H1 (cell line): Measurements from ENCODE around the gene INPP5F. TPM values are rescaled to one million over a fixed set of nuclear protein-coding genes. Genes with fewer than 3 reads are reported as not detected.

Experiments
- CTCF ChIA-PET: fragments of 300-600 bp; sonication (Branson Sonifier 250); formaldehyde crosslinking; loops from one replicate; lab custom pipeline; 2021; ENCODE audit not compliant: partially characterized antibody; lab: Charles Lee
- POLR2A ChIA-PET: fragments of 300-600 bp; sonication (Branson Sonifier 250); formaldehyde crosslinking; loops from one replicate; lab custom pipeline; 2021; ENCODE audit warnings: inconsistent platforms; ENCODE audit not compliant: partially characterized antibody; lab: Charles Lee
- DNase-seq, 2 experiments: peaks; one replicate each; pipeline versions ENCODE4 v3.0.0 to v3.0.0-alpha.2; 2010 to 2022; ENCODE audit warnings: low spot score in 2 of 2, low read depth in 1 of 2, mixed read lengths in 1 of 2
- FAIRE-seq: peaks from 2 replicates; lab custom pipeline; 2011; peaks lifted over from hg19 to GRCh38; lab: Jason Lieb, UNC
- H2AFZ ChIP-seq: 2 replicates; pipeline ENCODE4 v1.8.1; 2012; ENCODE audit warnings: low read length, inconsistent platforms
- H2AK5ac ChIP-seq: 2 replicates; pipeline ENCODE4 v1.6.1; 2013; ENCODE audit warnings: low read depth, low read length
- H2BK120ac ChIP-seq: replicated peaks from 2 replicates; pipeline ENCODE3; 2013; ENCODE audit warnings: low read depth, low read length, inconsistent platforms
- H2BK12ac ChIP-seq: 2 replicates; pipeline ENCODE4 v1.6.1; 2013; ENCODE audit warnings: low read depth, low read length
- H2BK15ac ChIP-seq: 2 replicates; pipeline ENCODE4 v1.6.1; 2013; ENCODE audit warnings: low read length
- H2BK20ac ChIP-seq: 2 replicates; pipeline ENCODE4 v1.6.1; 2013; ENCODE audit warnings: low read length
- H2BK5ac ChIP-seq: 2 replicates; pipeline ENCODE4 v1.6.1; 2013; ENCODE audit warnings: low read depth, low read length
- H3K14ac ChIP-seq: 2 replicates; pipeline ENCODE4 v1.6.1; 2013; ENCODE audit warnings: inconsistent platforms; ENCODE audit not compliant: insufficient read length
- H3K18ac ChIP-seq: 2 replicates; pipeline ENCODE4 v1.6.1; 2013; ENCODE audit warnings: low read length; ENCODE audit errors: extremely low read depth
- H3K23ac ChIP-seq: 2 replicates; pipeline ENCODE4 v1.6.1; 2013; ENCODE audit warnings: inconsistent platforms; ENCODE audit not compliant: insufficient read length
- H3K23me2 ChIP-seq: 2 replicates; pipeline ENCODE4 v1.6.1; 2013; ENCODE audit warnings: low read depth, low read length
- H3K27ac ChIP-seq: 2 replicates; pipeline ENCODE4 v1.6.1; 2011; ENCODE audit warnings: low read depth, low read length, inconsistent platforms
- H3K27me3 ChIP-seq, 4 experiments: replicated peaks in 1 of 4; 1 replicate in 1 of 4; 2 replicates in 3 of 4; pipeline versions ENCODE4 v1.6.1 to v1.8.1; 2011 to 2013; ENCODE audit warnings: low read length in 3 of 4, mild to moderate bottlenecking in 3 of 4, inconsistent platforms in 2 of 4, mixed read lengths in 2 of 4, moderate library complexity in 1 of 4; ENCODE audit not compliant: control insufficient read depth in 3 of 4, insufficient read depth in 3 of 4; ENCODE audit errors: extremely low read depth in 1 of 4
- H3K36me3 ChIP-seq, 4 experiments: 2 replicates each; pipeline versions ENCODE4 v1.6.1 to v1.8.1; 2011 to 2013; ENCODE audit warnings: mild to moderate bottlenecking in 4 of 4, low read length in 3 of 4, moderate library complexity in 2 of 4, control low read depth in 1 of 4, inconsistent platforms in 1 of 4; ENCODE audit not compliant: insufficient read depth in 4 of 4, control insufficient read depth in 2 of 4
- H3K4ac ChIP-seq: replicated peaks from 2 replicates; pipeline ENCODE3; 2013; ENCODE audit warnings: low read length, low read depth, mixed read lengths, inconsistent platforms; ENCODE audit not compliant: insufficient read length
- H3K4me1 ChIP-seq, 4 experiments: replicated peaks in 1 of 4; 1 replicate in 1 of 4; 2 replicates in 3 of 4; pipeline versions ENCODE4 v1.6.1 to v1.8.1; 2011 to 2013; ENCODE audit warnings: low read length in 3 of 4, inconsistent platforms in 2 of 4, mixed read lengths in 1 of 4; ENCODE audit not compliant: insufficient read depth in 4 of 4, control insufficient read depth in 3 of 4
- H3K4me2 ChIP-seq, 2 experiments: 2 replicates each; pipeline versions ENCODE4 v1.6.1 to v1.8.1; 2011 to 2013; ENCODE audit warnings: low read depth in 2 of 2, low read length in 2 of 2, control low read depth in 1 of 2, inconsistent platforms in 1 of 2, mild to moderate bottlenecking in 1 of 2; ENCODE audit not compliant: insufficient read depth in 1 of 2
- H3K4me3 ChIP-seq, 4 experiments: fragments of 200-600, 300-600 bp in 1 of 4; sonication (generic), shearing (Covaris generic), sonication (Bioruptor Twin) in 1 of 4; 2 replicates each; pipeline versions ENCODE4 v1.5.1 to v1.8.1; 2011 to 2016; ENCODE audit warnings: low read length in 4 of 4, low read depth in 3 of 4, control low read depth in 2 of 4, inconsistent platforms in 2 of 4, mild to moderate bottlenecking in 2 of 4, mixed read lengths in 1 of 4, moderate library complexity in 1 of 4; ENCODE audit not compliant: insufficient read depth in 2 of 4; ENCODE audit errors: extremely low read depth in 1 of 4
- H3K56ac ChIP-seq: replicated peaks from 2 replicates; pipeline ENCODE3; 2013; ENCODE audit warnings: low read depth, mild to moderate bottlenecking, mixed read lengths, low read length, inconsistent platforms; ENCODE audit not compliant: insufficient read length
- H3K79me1 ChIP-seq: 2 replicates; pipeline ENCODE4 v1.6.1; 2013; ENCODE audit warnings: low read depth, low read length, control low read depth
- H3K79me2 ChIP-seq, 2 experiments: 2 replicates each; pipeline versions ENCODE4 v1.6.1 to v1.8.1; 2012 to 2013; ENCODE audit warnings: low read length in 2 of 2, mild to moderate bottlenecking in 2 of 2, inconsistent platforms in 1 of 2; ENCODE audit not compliant: insufficient read depth in 2 of 2, control insufficient read depth in 1 of 2
- H3K9ac ChIP-seq, 4 experiments: replicated peaks in 1 of 4; 1 replicate in 1 of 4; 2 replicates in 3 of 4; pipeline versions ENCODE4 v1.6.1 to v1.8.1; 2011 to 2013; ENCODE audit warnings: low read depth in 3 of 4, low read length in 3 of 4, control low read depth in 2 of 4, mild to moderate bottlenecking in 2 of 4, moderate library complexity in 2 of 4, inconsistent platforms in 1 of 4; ENCODE audit errors: extremely low read depth in 1 of 4
- H3K9me3 ChIP-seq, 2 experiments: 2 replicates each; pipeline versions ENCODE4 v1.6.1 to v1.8.1; 2012 to 2013; ENCODE audit warnings: mild to moderate bottlenecking in 2 of 2, moderate library complexity in 2 of 2, control low read depth in 1 of 2, inconsistent platforms in 1 of 2, low read depth in 1 of 2, low read length in 1 of 2, mixed read lengths in 1 of 2; ENCODE audit not compliant: insufficient read depth in 2 of 2
- H4K20me1 ChIP-seq, 2 experiments: replicated peaks in 1 of 2; 2 replicates each; pipeline versions ENCODE3 to v1.8.1; 2011 to 2013; ENCODE audit warnings: inconsistent platforms in 2 of 2, low read length in 2 of 2, mild to moderate bottlenecking in 1 of 2; ENCODE audit not compliant: insufficient read depth in 2 of 2, control insufficient read depth in 1 of 2
- H4K5ac ChIP-seq: 2 replicates; pipeline ENCODE4 v1.6.1; 2013; ENCODE audit warnings: low read length, low read depth, mixed read lengths, inconsistent platforms; ENCODE audit not compliant: insufficient read length
- H4K8ac ChIP-seq: 2 replicates; pipeline ENCODE4 v1.8.0; 2013; ENCODE audit warnings: mild to moderate bottlenecking, moderate library complexity, low read length, inconsistent platforms; ENCODE audit not compliant: insufficient read depth; ENCODE audit errors: extremely low read depth
- H4K91ac ChIP-seq: replicated peaks from 2 replicates; pipeline ENCODE3; 2013; ENCODE audit warnings: low read length, mixed read lengths, inconsistent platforms; ENCODE audit not compliant: insufficient read length
- ATF3 ChIP-seq: IDR thresholded peaks from 2 replicates; pipeline ENCODE4 v1.6.1; 2011; ENCODE audit warnings: low read depth, mild to moderate bottlenecking, low read length; ENCODE audit not compliant: insufficient read depth
- BCL11A ChIP-seq, 2 experiments: IDR thresholded peaks; one replicate each; pipeline ENCODE4 v1.6.1; 2011; ENCODE audit warnings: low read depth in 2 of 2, low read length in 2 of 2, mild to moderate bottlenecking in 2 of 2
- CHD1 ChIP-seq: IDR thresholded peaks from 2 replicates; pipeline ENCODE4 v1.6.1; 2012; ENCODE audit warnings: low read depth, low read length, improper control_type of control experiment
- EZH2 ChIP-seq: fragments of 200-600 bp; sonication (generic); IDR thresholded peaks from 2 replicates; pipeline ENCODE4 v1.7.1; 2012; ENCODE audit warnings: low read depth, mild to moderate bottlenecking, moderate library complexity, low read length, inconsistent platforms; ENCODE audit not compliant: severe bottlenecking
- KDM4A ChIP-seq: IDR thresholded peaks from one replicate; pipeline ENCODE4 v1.7.1; 2012; ENCODE audit warnings: low read depth, mild to moderate bottlenecking, moderate library complexity, low read length, inconsistent platforms; ENCODE audit not compliant: severe bottlenecking
- MAX ChIP-seq: IDR thresholded peaks from 2 replicates; pipeline ENCODE4 v1.6.1; 2012; ENCODE audit warnings: inconsistent platforms
- RFX5 ChIP-seq: IDR thresholded peaks from 2 replicates; pipeline ENCODE4 v1.6.1; 2011; ENCODE audit warnings: low read depth, low read length, improper control_type of control experiment, borderline replicate concordance
- TEAD4 ChIP-seq: IDR thresholded peaks from 2 replicates; pipeline ENCODE4 v1.6.1; 2012; ENCODE audit warnings: low read depth, low read length, inconsistent platforms, mixed read lengths
- WGBS, 2 experiments: shearing (Covaris generic) in 1 of 2; methylation state at CpG; one replicate each; pipeline versions ENCODE4 v1.1.6 to v1.1.7; 2013 to 2015; ENCODE audit warnings: low lambda C conversion rate in 2 of 2, mixed read lengths in 2 of 2, inconsistent platforms in 1 of 2, low coverage in 1 of 2, missing lambda C conversion rate in 1 of 2; ENCODE audit not compliant: insufficient replicate concordance in 2 of 2, insufficient coverage in 1 of 2, insufficient read length in 1 of 2; ENCODE audit errors: extremely low coverage in 1 of 2, missing lambda C conversion rate in 1 of 2; 5-methylcytosine and 5-hydroxymethylcytosine counted together
- polyA plus RNA-seq, 7 experiments: library from polyadenylated mRNA; depleted of rRNA in 3 of 7; stranded (reverse) in 5 of 7; unstranded in 2 of 7; fragments of >200 nt in 5 of 7; fragments of 200-250 nt in 2 of 7; gene quantifications; 1 replicate in 5 of 7; 2 replicates in 1 of 7; 4 replicates in 1 of 7; pipeline versions ENCODE4 v1.2.1 to v1.2.3, GENCODE V29; 2011 to 2013; ENCODE audit warnings: missing spikeins in 2 of 7, mixed read lengths in 2 of 7
- total RNA-seq: library from RNA; stranded (reverse); fragmentation: NEBNext Ultra II Directional; extraction: Animal tissue kit (Norgen Biotek cat#: 25700); gene quantifications from 2 replicates; pipeline ENCODE4 v1.2.1, GENCODE V29; 2021

Gene INPP5F
- total and polyA plus RNA-seq, 2 of the 8 experiments (the other 6 are each of a cell fraction or from before 2014, with no cell fraction given) = 50.1 to 101 TPM

GRCh38 chr10:119801176-119801575, 75.3 kb downstream of the INPP5F start:
- Histone ChIP-seq H2BK12ac (no peak overlapping the region), H3K27ac (no peak overlapping the region), H2AK5ac (no peak overlapping the region), H3K9me3 (no peaks in the 10 kb centered on the region), H3K9ac (no peak overlapping the region), H2AFZ (no peak overlapping the region), H3K4me3 (no peak overlapping the region), H3K18ac (no peak overlapping the region), H2BK5ac (no peak overlapping the region), H3K4me1 (no peaks in the 10 kb centered on the region), H3K14ac (no peak overlapping the region), H2BK120ac (no peak overlapping the region), H4K8ac (no peak overlapping the region), H3K36me3 (peaks cover 0 to 5% (median 3%) of the 10 kb centered on the region in 4 experiments; a peak in 3 of 8 replicates), H3K79me1 (no peaks in the 10 kb centered on the region), H3K4ac (no peak overlapping the region), H4K20me1 (no peaks in the 10 kb centered on the region), H3K56ac (no peak overlapping the region), H3K23ac (no peak overlapping the region), H3K23me2 (no peaks in the 10 kb centered on the region), H3K27me3 (no peaks in the 10 kb centered on the region), H2BK15ac (no peak overlapping the region), H3K79me2 (no peaks in the 10 kb centered on the region), H3K4me2 (no peak overlapping the region), H4K91ac (no peak overlapping the region), H4K5ac (no peak overlapping the region), H2BK20ac (no peak overlapping the region)
- POLR2A ChIA-PET = interaction anchor here (1.5 kb wide), 1 partner anchor 11 kb away, joined by 3 read pairs; no protein-coding TSS in a partner anchor
- 100% methylated on average over 2 of the region's 2 CpGs; no CpG with 5 or more reads in 1 of the 2 experiments for WGBS, 2 experiments
- DNase-seq (no peak), FAIRE-seq (no peak)
- CTCF ChIA-PET = interaction anchor here (1.5 kb wide), 1 partner anchor 50 kb away, joined by 8 read pairs; no protein-coding TSS in a partner anchor
- no peak for TF ChIP-seq TEAD4
- no peak for TF ChIP-seq ATF3
- no peak for TF ChIP-seq KDM4A
- TF ChIP-seq MAX = no peak
- TF ChIP-seq BCL11A (IDR thresholded peaks at IDR 0.05; ENCODE audit: low read depth in 2 of 2, low read length in 2 of 2) = no peak
- no peak for TF ChIP-seq CHD1
- no peak for TF ChIP-seq RFX5
- TF ChIP-seq EZH2 = no peak
